HUES48 (cell line): ENCODE data around the gene PACSIN1.

Experiments used
- H3K27ac ChIP-seq: one replicate; pipeline ENCODE4 v1.7.0; 2013; ENCODE audit warnings: low read depth, low read length, inconsistent platforms
- H3K27me3 ChIP-seq: 2 replicates; pipeline ENCODE4 v1.6.1; 2013; ENCODE audit warnings: mild to moderate bottlenecking, low read length; ENCODE audit not compliant: control insufficient read depth, insufficient read depth
- H3K36me3 ChIP-seq: 2 replicates; pipeline ENCODE4 v1.6.1; 2013; ENCODE audit warnings: low read length; ENCODE audit not compliant: control insufficient read depth, insufficient read depth
- H3K4me1 ChIP-seq: 2 replicates; pipeline ENCODE4 v1.6.1; 2013; ENCODE audit warnings: mild to moderate bottlenecking, low read length; ENCODE audit not compliant: control insufficient read depth, insufficient read depth
- H3K4me3 ChIP-seq: 2 replicates; pipeline ENCODE4 v1.5.1; 2013; ENCODE audit warnings: mild to moderate bottlenecking, low read depth, low read length
- H3K9ac ChIP-seq: 2 replicates; pipeline ENCODE4 v1.6.1; 2013; ENCODE audit warnings: mild to moderate bottlenecking, low read depth, low read length, moderate library complexity
- H3K9me3 ChIP-seq: 2 replicates; pipeline ENCODE4 v1.6.1; 2013; ENCODE audit warnings: low read length; ENCODE audit not compliant: control insufficient read depth, insufficient read depth

The PACSIN1 gene

GRCh38 chr6:34578445-34579262 is 112.8 kb downstream of the PACSIN1 start:
- Histone ChIP-seq H3K27me3 (no peaks in the 10 kb centered on the region), H3K4me3 (no peak overlapping the region), H3K9ac (no peak overlapping the region), H3K36me3 (no peaks in the 10 kb centered on the region), H3K27ac (no peak overlapping the region), H3K9me3 (no peaks in the 10 kb centered on the region), H3K4me1 (peaks cover 7% of the 10 kb centered on the region)

- Histone ChIP-seq H3K9me3 (no peaks in the 10 kb centered on the region), H3K4me3 (no peak overlapping the region), H3K9ac (no peak overlapping the region), H3K27me3 (no peaks in the 10 kb centered on the region), H3K4me1 (no peaks in the 10 kb centered on the region), H3K36me3 (no peaks in the 10 kb centered on the region), H3K27ac (no peak overlapping the region)
These were observed 115.1 kb downstream of the PACSIN1 start for GRCh38 chr6:34580707-34581560.

GRCh38 chr6:34581561-34581920 is 115.7 kb downstream of the PACSIN1 start:
- no peaks in the 10 kb centered on the region for H3K27me3 ChIP-seq
- H3K4me3 ChIP-seq, result no peak overlapping the region
- H3K36me3 ChIP-seq, result no peaks in the 10 kb centered on the region
- H3K4me1 ChIP-seq, result 0 out of 2 replicates have a peak, but pooled peaks cover under 1% of the 10 kb centered on the region
- H3K9me3 ChIP-seq, result no peaks in the 10 kb centered on the region
- H3K9ac ChIP-seq, result no peak overlapping the region
- no peak overlapping the region for H3K27ac ChIP-seq

- Histone ChIP-seq H3K27me3 (no peaks in the 10 kb centered on the region), H3K9me3 (no peaks in the 10 kb centered on the region), H3K4me3 (no peak overlapping the region), H3K27ac (no peak overlapping the region), H3K4me1 (peaks cover 15% of the 10 kb centered on the region), H3K36me3 (0 out of 2 replicates have a peak, but pooled peaks cover 4% of the 10 kb centered on the region), H3K9ac (no peak overlapping the region)
These were observed 117.6 kb downstream of the PACSIN1 start for GRCh38 chr6:34583461-34583860.

- Histone ChIP-seq H3K27ac (no peak overlapping the region), H3K36me3 (0 out of 2 replicates have a peak, but pooled peaks cover 9% of the 10 kb centered on the region), H3K27me3 (no peaks in the 10 kb centered on the region), H3K4me3 (no peak overlapping the region), H3K4me1 (peaks cover 17% of the 10 kb centered on the region), H3K9ac (no peak overlapping the region), H3K9me3 (no peaks in the 10 kb centered on the region)
These were observed 118.2 kb downstream of the PACSIN1 start for GRCh38 chr6:34583861-34584604.

- H3K4me1 ChIP-seq, result peaks cover 22% of the 10 kb centered on the region
- H3K27me3 ChIP-seq, result no peaks in the 10 kb centered on the region
- no peak overlapping the region for H3K9ac ChIP-seq
- H3K4me3 ChIP-seq, result no peak overlapping the region
- H3K27ac ChIP-seq, result no peak overlapping the region
- 0 out of 2 replicates have a peak, but pooled peaks cover 14% of the 10 kb centered on the region for H3K36me3 ChIP-seq
- H3K9me3 ChIP-seq, result no peaks in the 10 kb centered on the region
These were observed 118.8 kb downstream of the PACSIN1 start for GRCh38 chr6:34584694-34585093.
